Measurements from ENCODE around the gene HSBP1L1. TPM values are rescaled to one million over a fixed set of nuclear protein-coding genes. Genes with fewer than 3 reads are reported as not detected.

Gene HSBP1L1
- total and polyA plus RNA-seq, 2 of the 13 experiments (the other 11 are each of a cell fraction or from before 2014, with no cell fraction given) = 22.6 to 45.1 TPM

- TF ChIP-seq ZNF639 (CRISPR knock-in tag; conservative IDR thresholded peaks at IDR 0.05) (no peak), HIVEP1 (CRISPR knock-in tag; IDR thresholded peaks at IDR 0.05) (no peak), ZNF740 (CRISPR knock-in tag; IDR thresholded peaks at IDR 0.05) (no peak), JDP2 (CRISPR knock-in tag; IDR thresholded peaks at IDR 0.05; ENCODE audit: borderline replicate concordance) (no peak), ZFX (CRISPR knock-in tag; IDR thresholded peaks at IDR 0.05; ENCODE audit: low read depth) (peak; percentile 75), MLX (CRISPR knock-in tag; IDR thresholded peaks at IDR 0.05) (no peak), HNF1B (CRISPR knock-in tag; IDR thresholded peaks at IDR 0.05) (0 out of 2 replicates have a peak, but pooled peaks have one; percentile 26), ZNF766 (CRISPR knock-in tag; IDR thresholded peaks at IDR 0.05; ENCODE audit: borderline replicate concordance) (no peak), ZNF337 (CRISPR knock-in tag; IDR thresholded peaks at IDR 0.05; ENCODE audit: borderline replicate concordance, low read depth) (no peak), BCL6 (CRISPR knock-in tag; IDR thresholded peaks at IDR 0.05) (peak; percentile 42; the same call in 1 of the 2 replicates), ZBTB10 (CRISPR knock-in tag; IDR thresholded peaks at IDR 0.05; ENCODE audit: borderline replicate concordance) (no peak), CEBPG (CRISPR knock-in tag; IDR thresholded peaks at IDR 0.05) (no peak), ZEB1 (IDR thresholded peaks at IDR 0.05; ENCODE audit: insufficient replicate concordance, low read depth) (no peak)
Measured at GRCh38 chr18:79985172-79985571, 20.7 kb downstream of the HSBP1L1 start (continued).

Data from HepG2 (cell line).